ENCODE measurements around the gene DDC. TPM values are rescaled to one million over a fixed set of nuclear protein-coding genes. Genes with fewer than 3 reads are reported as not detected.

The DDC gene
- total RNA-seq, 1 experiment from 2014 or later: not detected

- ChIA-PET POLR2A (ENCODE audit: unreplicated experiment) (no interaction called here), CTCF (no interaction called here)
- Histone ChIP-seq H3K27ac (peak overlapping the region; percentile 94), H3K36me3 (ENCODE audit: low read depth) (peaks cover 12% of the 10 kb centered on the region; the same call in 1 of the 2 replicates), H4K20me1 (ENCODE audit: insufficient read depth) (no peaks in the 10 kb centered on the region; the same call in 1 of the 2 replicates), H3K4me1 (replicated peaks; ENCODE audit: insufficient read depth) (peaks cover 37% of the 10 kb centered on the region), H3K79me2 (ENCODE audit: low read depth) (peaks cover 28% of the 10 kb centered on the region), H3K4me3 (peak overlapping the region; percentile 75), H2AFZ (peak overlapping the region; percentile 99), H3K9me2 (ENCODE audit: insufficient read depth) (no peaks in the 10 kb centered on the region), H3F3A (ENCODE audit: insufficient read depth, low read depth) (peaks cover 40% of the 10 kb centered on the region), H3K27me3 (ENCODE audit: insufficient read depth, low read depth) (peaks cover 6% of the 10 kb centered on the region; the same call in 1 of the 2 replicates), H3K4me2 (peak overlapping the region; percentile 87), H3K9me3 (ENCODE audit: insufficient read depth, low read depth) (no peaks in the 10 kb centered on the region)
- no peak for DNase-seq
- no peak for TF ChIP-seq EZH2 (IDR thresholded peaks at IDR 0.05; ENCODE audit: low read depth)
- TF ChIP-seq CTCF (conservative IDR thresholded peaks at IDR 0.05): no peak
- intact Hi-C loops (cut with micrococcal nuclease; ENCODE audit: unreplicated experiment): no loop called here
- BruUV-seq (replicated peaks): no TSS peak
These were observed 114.6 kb downstream of the DDC start for GRCh38 chr7:50450590-50451032.

- peak; percentile 74 to 81 for DNase-seq
- Histone ChIP-seq H3K4me2 (peak within 1 kb of the TSS; percentile 87), H3K27me3 (ENCODE audit: insufficient read depth, low read depth) (peaks cover under 1% of the 10 kb centered on the region; the same call in 1 of the 2 replicates), H3K9me2 (ENCODE audit: insufficient read depth) (no peaks in the 10 kb centered on the region), H3K79me2 (ENCODE audit: low read depth) (peaks cover 33% of the 10 kb centered on the region), H3F3A (ENCODE audit: insufficient read depth, low read depth) (peaks cover 42% of the 10 kb centered on the region), H4K20me1 (ENCODE audit: insufficient read depth) (no peaks in the 10 kb centered on the region; the same call in 1 of the 2 replicates), H3K4me1 (replicated peaks; ENCODE audit: insufficient read depth) (peaks cover 41% of the 10 kb centered on the region), H2AFZ (peak within 1 kb of the TSS; percentile 99), H3K36me3 (ENCODE audit: low read depth) (peaks cover 17% of the 10 kb centered on the region; the same call in 1 of the 2 replicates), H3K9me3 (ENCODE audit: insufficient read depth, low read depth) (no peaks in the 10 kb centered on the region), H3K27ac (peak within 1 kb of the TSS; percentile 94), H3K4me3 (peak within 1 kb of the TSS; percentile 75)
- ChIA-PET CTCF (no interaction called here), POLR2A (ENCODE audit: unreplicated experiment) (no interaction called here)
- BruUV-seq (replicated peaks): no TSS peak
- TF ChIP-seq CTCF (conservative IDR thresholded peaks at IDR 0.05) (no peak), EZH2 (IDR thresholded peaks at IDR 0.05; ENCODE audit: low read depth) (no peak)
- intact Hi-C loops (cut with micrococcal nuclease; ENCODE audit: unreplicated experiment): loop anchor here (5.0 to 10.0 kb wide), 2 partner anchors 595 to 712 kb away; no protein-coding TSS in a partner anchor
These were observed 115.2 kb downstream of the DDC start, which contains the start of gene FIGNL1 for GRCh38 chr7:50449881-50450589. FIGNL1 (minus strand) TSS chr7:50450350; CDS start chr7:50447287, 3,063 bp downstream.

GRCh38 chr7:50449501-50449880 lies 115.7 kb downstream of the DDC start:
- Histone ChIP-seq H3K9me2 (ENCODE audit: insufficient read depth) (no peaks in the 10 kb centered on the region), H3K27ac (peak overlapping the region; percentile 94), H3K27me3 (ENCODE audit: insufficient read depth, low read depth) (no peaks in the 10 kb centered on the region; the same call in 1 of the 2 replicates), H3K36me3 (ENCODE audit: low read depth) (peaks cover 21% of the 10 kb centered on the region), H4K20me1 (ENCODE audit: insufficient read depth) (no peaks in the 10 kb centered on the region; the same call in 1 of the 2 replicates), H3F3A (ENCODE audit: insufficient read depth, low read depth) (peaks cover 42% of the 10 kb centered on the region), H3K4me2 (peak overlapping the region; percentile 87), H3K9me3 (ENCODE audit: insufficient read depth, low read depth) (0 out of 2 replicates have a peak, but pooled peaks cover 4% of the 10 kb centered on the region), H2AFZ (peak overlapping the region; percentile 99), H3K4me1 (replicated peaks; ENCODE audit: insufficient read depth) (peaks cover 41% of the 10 kb centered on the region), H3K79me2 (ENCODE audit: low read depth) (peaks cover 39% of the 10 kb centered on the region), H3K4me3 (peak overlapping the region; percentile 75)
- no peak for TF ChIP-seq EZH2 (IDR thresholded peaks at IDR 0.05; ENCODE audit: low read depth)
- TF ChIP-seq CTCF (conservative IDR thresholded peaks at IDR 0.05): no peak
- no TSS peak for BruUV-seq (replicated peaks)
- ChIA-PET CTCF (no interaction called here), POLR2A (ENCODE audit: unreplicated experiment) (no interaction called here)
- intact Hi-C loops (cut with micrococcal nuclease; ENCODE audit: unreplicated experiment): loop anchor here (5.0 to 10.0 kb wide), 2 partner anchors 595 to 713 kb away; no protein-coding TSS in a partner anchor
- DNase-seq: no peak

All from PC-9 (cell line).